B cell (primary cell): Measurements from ENCODE around the gene TAPBP.

Source experiments
- CTCF ChIP-seq: fragments of 200-600 bp; IDR thresholded peaks from one replicate; pipeline ENCODE4 v1.8.0; 2022; ENCODE audit warnings: antibody characterized with exemption, mild to moderate bottlenecking
- EZH2 ChIP-seq: IDR thresholded peaks from 2 replicates; pipeline ENCODE4 v1.6.1; 2012; ENCODE audit warnings: borderline replicate concordance, low read depth, mild to moderate bottlenecking, moderate library complexity, low read length; ENCODE audit not compliant: insufficient read depth, poor library complexity, severe bottlenecking

GRCh38 chr6:33251395-33252012 lies 62.4 kb downstream of the TAPBP start:
- TF ChIP-seq CTCF (no peak), EZH2 (no peak)
